ENCODE measurements around the gene SRRM2.

SRRM2 gene

DNA sequence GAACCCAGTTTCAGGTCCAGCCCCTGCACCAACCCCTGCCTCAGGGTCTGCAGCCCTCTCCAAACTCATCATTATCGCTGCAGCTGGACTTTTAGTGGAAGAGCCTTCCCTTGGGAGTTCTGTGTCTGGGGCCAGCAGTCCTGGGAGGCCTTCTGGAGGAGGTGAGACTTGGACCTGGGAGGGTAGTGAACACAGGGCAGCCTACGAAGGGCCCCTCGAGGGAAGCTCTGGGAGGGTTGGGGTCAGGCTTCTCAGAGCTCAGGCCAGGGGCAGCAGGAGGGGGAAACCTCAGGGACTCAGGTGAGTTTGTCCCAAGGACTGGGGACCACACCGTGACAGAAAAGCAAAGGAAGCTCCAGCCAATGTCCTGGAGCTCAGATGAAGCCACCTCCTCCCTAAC is 11.3 kb upstream of the SRRM2 start:
- DNase-seq (ENCODE audit: low read depth) = no peak
- TF ChIP-seq CTCF (conservative IDR thresholded peaks at IDR 0.05; ENCODE audit: low read length) = no peak
- no peak overlapping the region for H3K4me3 ChIP-seq (ENCODE audit: low read length)

DNA sequence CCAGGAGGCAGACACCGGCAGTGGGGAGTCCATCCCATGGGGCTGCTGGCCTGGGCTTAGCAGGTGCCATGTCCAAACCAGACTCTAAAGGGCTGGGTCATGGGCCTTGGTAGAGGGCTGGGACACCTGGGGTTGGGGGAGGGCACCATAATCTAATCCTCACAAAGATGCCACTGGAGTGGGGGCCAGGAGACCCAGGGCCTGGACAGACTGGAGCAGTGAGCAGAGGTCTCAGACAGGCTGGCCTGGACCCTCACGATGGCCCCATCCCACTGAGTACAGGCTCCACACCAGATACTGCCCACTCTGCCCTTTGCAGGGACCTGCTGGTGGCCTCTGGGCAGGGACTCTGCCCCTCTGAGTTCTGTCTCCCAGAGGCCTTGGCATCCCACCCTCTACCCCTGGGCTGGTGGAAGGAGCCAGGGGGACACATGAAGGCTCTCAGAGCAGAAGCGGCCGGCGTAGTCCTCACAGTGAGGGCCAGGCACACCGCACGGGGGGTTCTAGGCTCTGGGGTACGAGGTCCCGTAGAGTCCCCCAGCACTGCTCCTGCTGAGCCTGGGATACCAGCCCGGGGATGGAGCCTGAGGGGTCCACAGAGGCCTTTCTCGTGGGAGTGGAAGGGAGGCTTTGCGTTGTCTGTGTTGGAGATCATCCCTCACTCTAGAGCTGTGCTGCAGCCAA is 10.0 kb upstream of the SRRM2 start:
- DNase-seq (ENCODE audit: low read depth) = no peak
- no peak overlapping the region for H3K4me3 ChIP-seq (ENCODE audit: low read length)
- TF ChIP-seq CTCF (conservative IDR thresholded peaks at IDR 0.05; ENCODE audit: low read length) = no peak

DNA sequence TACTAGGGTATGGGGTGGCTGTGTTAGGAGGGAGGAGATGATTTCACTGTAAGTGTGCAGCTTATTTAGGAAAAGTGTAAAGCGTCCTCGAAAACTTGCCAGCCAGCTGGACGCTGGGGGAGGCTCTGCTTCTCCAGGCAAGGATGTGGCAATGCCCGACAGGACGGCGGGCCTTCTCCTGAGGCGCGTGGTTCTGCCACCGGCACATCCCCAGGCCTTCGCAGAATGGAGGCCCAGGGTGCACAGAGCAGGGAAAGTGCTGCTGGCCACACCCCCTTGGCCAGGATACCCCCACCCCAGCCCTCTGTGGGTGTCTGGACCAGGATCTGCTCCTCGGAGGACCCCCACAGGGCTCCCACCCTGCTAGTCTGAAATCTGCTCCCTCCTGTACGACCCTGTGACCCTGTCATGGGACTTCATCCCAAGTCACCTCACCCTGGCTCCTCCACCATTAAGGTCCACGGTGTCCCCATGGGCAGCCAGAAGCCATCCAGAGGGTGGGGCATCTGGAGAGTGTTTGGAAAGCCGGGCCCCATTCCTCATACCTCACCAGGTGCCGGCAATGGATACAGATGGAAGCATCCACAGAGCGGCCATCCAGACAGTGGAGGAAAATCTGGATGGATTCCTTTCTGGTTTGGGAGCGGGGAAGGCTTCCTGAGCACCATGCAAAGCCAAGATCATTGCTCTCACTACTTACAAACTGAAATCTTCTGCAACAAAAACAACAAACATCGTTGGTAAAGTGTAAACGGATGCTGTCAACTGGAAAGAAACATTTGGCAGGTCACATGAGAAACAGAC is 9.2 kb upstream of the SRRM2 start:
- DNase-seq (ENCODE audit: low read depth) = no peak
- H3K4me3 ChIP-seq (ENCODE audit: low read length) = no peak overlapping the region
- TF ChIP-seq CTCF (conservative IDR thresholded peaks at IDR 0.05; ENCODE audit: low read length) = no peak

GRCh38 chr16:2744711-2745110 is 7.7 kb upstream of the SRRM2 start:
- no peak for TF ChIP-seq CTCF (conservative IDR thresholded peaks at IDR 0.05; ENCODE audit: low read length)
- H3K4me3 ChIP-seq (ENCODE audit: low read length) = no peak overlapping the region
- DNase-seq (ENCODE audit: low read depth) = no peak

- no peak for DNase-seq (ENCODE audit: low read depth)
- no peak overlapping the region for H3K4me3 ChIP-seq (ENCODE audit: low read length)
- TF ChIP-seq CTCF (conservative IDR thresholded peaks at IDR 0.05; ENCODE audit: low read length) = no peak
Observed at GRCh38 chr16:2745116-2745890, 7.1 kb upstream of the SRRM2 start.

GRCh38 chr16:2745961-2746360 is 6.5 kb upstream of the SRRM2 start:
- no peak overlapping the region for H3K4me3 ChIP-seq (ENCODE audit: low read length)
- no peak for TF ChIP-seq CTCF (conservative IDR thresholded peaks at IDR 0.05; ENCODE audit: low read length)
- DNase-seq (ENCODE audit: low read depth) = no peak

Data from AG10803 (cell line).